Suprapubic skin (tissue), 4 donors: ENCODE data around the gene WFDC13. TPM values are rescaled to one million over a fixed set of nuclear protein-coding genes. Genes with fewer than 3 reads are reported as not detected.

Experiments
- DNase-seq, 2 donors: peaks; one replicate each; pipeline ENCODE4 v3.0.0-alpha.2; 2019; ENCODE audit warnings: low spot score in 2 of 2
- H3K27ac ChIP-seq: fragments of 200-600 bp; sonication (generic); one replicate; pipeline ENCODE4 v1.5.1; 2019
- H3K27me3 ChIP-seq: fragments of 200-600 bp; sonication (generic); one replicate; pipeline ENCODE4 v1.5.1; 2019
- H3K36me3 ChIP-seq: fragments of 200-600 bp; sonication (generic); one replicate; pipeline ENCODE4 v1.5.1; 2019
- H3K4me1 ChIP-seq: fragments of 200-600 bp; sonication (generic); one replicate; pipeline ENCODE4 v1.5.1; 2019
- H3K4me3 ChIP-seq: fragments of 200-600 bp; sonication (generic); one replicate; pipeline ENCODE4 v1.5.1; 2019; ENCODE audit warnings: mild to moderate bottlenecking
- H3K9me3 ChIP-seq: fragments of 200-600 bp; sonication (generic); one replicate; pipeline ENCODE4 v1.5.1; 2019
- CTCF ChIP-seq, 2 donors: fragments of 200-600 bp in 1 of 2; fragments of 450-650 bp in 1 of 2; sonication (generic) in 1 of 2; IDR thresholded peaks; one replicate each; pipeline ENCODE4 v1.5.1; 2016 to 2019; ENCODE audit warnings: antibody characterized with exemption in 2 of 2, mild to moderate bottlenecking in 1 of 2, moderate library complexity in 1 of 2
- EP300 ChIP-seq: sonication (generic); formaldehyde crosslinking; IDR thresholded peaks from one replicate; pipeline ENCODE4 v1.6.1; 2017; ENCODE audit warnings: antibody characterized with exemption
- POLR2A ChIP-seq, 2 donors: fragments of 450-650 bp; IDR thresholded peaks; one replicate each; pipeline ENCODE4 v1.6.1; 2017; ENCODE audit warnings: antibody characterized with exemption in 2 of 2, mild to moderate bottlenecking in 2 of 2, moderate library complexity in 2 of 2
- POLR2AphosphoS5 ChIP-seq, 3 donors: sonication (generic); formaldehyde crosslinking; IDR thresholded peaks; one replicate each; pipeline ENCODE4 v1.6.1; 2017; ENCODE audit warnings: antibody characterized with exemption in 3 of 3
- WGBS: methylation state at CpG from one replicate; pipeline ENCODE4 v1.1.5; 2018; 5-methylcytosine and 5-hydroxymethylcytosine counted together
- total RNA-seq, 4 donors: library from RNA; depleted of rRNA; stranded (reverse); fragments of >200 nt; gene quantifications; one replicate each; pipeline ENCODE4 v1.1.0, GENCODE V29; 2016

Gene WFDC13
- total RNA-seq, 4 donors from 2014 or later, result not detected

GRCh38 chr20:45725134-45725533 lies 23.3 kb downstream of the WFDC13 start:
- no peak for TF ChIP-seq POLR2A (IDR thresholded peaks at IDR 0.05)
- no peak for TF ChIP-seq POLR2AphosphoS5 (IDR thresholded peaks at IDR 0.05)
- no peak for TF ChIP-seq EP300
- no peak for TF ChIP-seq CTCF (IDR thresholded peaks at IDR 0.05)
- peaks cover 4% of the 10 kb centered on the region for H3K27me3 ChIP-seq
- no peaks in the 10 kb centered on the region for H3K9me3 ChIP-seq
- no peak overlapping the region for H3K4me3 ChIP-seq
- H3K4me1 ChIP-seq, result no peaks in the 10 kb centered on the region
- no peak for DNase-seq
- H3K36me3 ChIP-seq, result no peaks in the 10 kb centered on the region
- no peak overlapping the region for H3K27ac ChIP-seq

GRCh38 chr20:45727044-45727443 lies 25.2 kb downstream of the WFDC13 start:
- no peak for TF ChIP-seq POLR2A (IDR thresholded peaks at IDR 0.05)
- TF ChIP-seq POLR2AphosphoS5 (IDR thresholded peaks at IDR 0.05), result no peak
- TF ChIP-seq EP300, result no peak
- TF ChIP-seq CTCF (IDR thresholded peaks at IDR 0.05), result no peak
- WGBS, result 55% methylated on average over 2 of the region's 2 CpGs
- H3K36me3 ChIP-seq, result no peaks in the 10 kb centered on the region
- no peak overlapping the region for H3K4me3 ChIP-seq
- H3K4me1 ChIP-seq, result no peaks in the 10 kb centered on the region
- H3K9me3 ChIP-seq, result peaks cover 8% of the 10 kb centered on the region
- H3K27ac ChIP-seq, result no peak overlapping the region
- DNase-seq, result no peak
- no peaks in the 10 kb centered on the region for H3K27me3 ChIP-seq

- H3K27ac ChIP-seq, result no peak overlapping the region
- no peak for TF ChIP-seq CTCF (IDR thresholded peaks at IDR 0.05)
- TF ChIP-seq EP300, result no peak
- no peak for TF ChIP-seq POLR2AphosphoS5 (IDR thresholded peaks at IDR 0.05)
- H3K4me1 ChIP-seq, result no peaks in the 10 kb centered on the region
- peaks cover 12% of the 10 kb centered on the region for H3K9me3 ChIP-seq
- no peaks in the 10 kb centered on the region for H3K27me3 ChIP-seq
- no peak overlapping the region for H3K4me3 ChIP-seq
- DNase-seq, result no peak
- no peaks in the 10 kb centered on the region for H3K36me3 ChIP-seq
Measured at GRCh38 chr20:45732199-45732598, 30.4 kb downstream of the WFDC13 start.

- 80% methylated on average over 8 of the region's 8 CpGs for WGBS
- no peak for DNase-seq
Measured at GRCh38 chr20:45735552-45735951, 33.7 kb downstream of the WFDC13 start.

GRCh38 chr20:45735988-45736387 lies 34.1 kb downstream of the WFDC13 start:
- H3K27ac ChIP-seq, result no peak overlapping the region
- H3K36me3 ChIP-seq, result no peaks in the 10 kb centered on the region
- no peak overlapping the region for H3K4me3 ChIP-seq
- DNase-seq, result no peak
- H3K4me1 ChIP-seq, result no peaks in the 10 kb centered on the region
- H3K9me3 ChIP-seq, result peaks cover 12% of the 10 kb centered on the region
- WGBS, result 89% methylated on average over 18 of the region's 23 CpGs
- TF ChIP-seq POLR2AphosphoS5 (IDR thresholded peaks at IDR 0.05), result no peak
- TF ChIP-seq POLR2A (IDR thresholded peaks at IDR 0.05), result no peak
- TF ChIP-seq EP300, result no peak
- TF ChIP-seq CTCF (IDR thresholded peaks at IDR 0.05), result no peak
- H3K27me3 ChIP-seq, result no peaks in the 10 kb centered on the region

More at GRCh38 chr20:45735552-45735951, 33.7 kb downstream of the WFDC13 start:
- no peaks in the 10 kb centered on the region for H3K4me1 ChIP-seq
- H3K27ac ChIP-seq, result no peak overlapping the region
- TF ChIP-seq POLR2AphosphoS5 (IDR thresholded peaks at IDR 0.05) (no peak), POLR2A (IDR thresholded peaks at IDR 0.05) (no peak), CTCF (IDR thresholded peaks at IDR 0.05) (no peak), EP300 (no peak)
- H3K9me3 ChIP-seq, result peaks cover 12% of the 10 kb centered on the region
- no peaks in the 10 kb centered on the region for H3K36me3 ChIP-seq
- H3K4me3 ChIP-seq, result no peak overlapping the region
- H3K27me3 ChIP-seq, result no peaks in the 10 kb centered on the region
